ENCODE results near the gene FSTL4. TPM values are rescaled to one million over a fixed set of nuclear protein-coding genes. Genes with fewer than 3 reads are reported as not detected.

FSTL4 gene
- total RNA-seq, 1 experiment from 2014 or later = not detected

- Histone ChIP-seq H3K9me2 (ENCODE audit: insufficient read depth) (no peaks in the 10 kb centered on the region), H3K27ac (0 out of 2 replicates have a peak overlapping the region, but pooled peaks have one; percentile 36), H3K9me3 (ENCODE audit: insufficient read depth, low read depth) (no peaks in the 10 kb centered on the region), H4K20me1 (ENCODE audit: insufficient read depth) (no peaks in the 10 kb centered on the region), H3K4me3 (no peak overlapping the region), H3F3A (ENCODE audit: insufficient read depth, low read depth) (peaks cover 26% of the 10 kb centered on the region; the same call in 1 of the 2 replicates), H3K4me2 (peak overlapping the region; percentile 68), H3K4me1 (replicated peaks; ENCODE audit: insufficient read depth) (peaks cover 40% of the 10 kb centered on the region), H3K79me2 (ENCODE audit: low read depth) (no peaks in the 10 kb centered on the region), H3K36me3 (ENCODE audit: low read depth) (no peaks in the 10 kb centered on the region), H3K27me3 (ENCODE audit: insufficient read depth, low read depth) (no peaks in the 10 kb centered on the region), H2AFZ (no peak overlapping the region)
- intact Hi-C loops (cut with micrococcal nuclease; ENCODE audit: unreplicated experiment) = loop anchor here (5.0 kb wide), 1 partner anchor 133 kb away; no protein-coding TSS in a partner anchor
- DNase-seq = peak; percentile 39 to 97
- POLR2A ChIA-PET (ENCODE audit: unreplicated experiment) = no interaction called here
- TF ChIP-seq EZH2 (IDR thresholded peaks at IDR 0.05; ENCODE audit: low read depth) (no peak), CTCF (conservative IDR thresholded peaks at IDR 0.05) (no peak)
- BruUV-seq (replicated peaks) = no TSS peak
- CTCF ChIA-PET = no interaction called here
These were observed 366.9 kb downstream of the FSTL4 start for GRCh38 chr5:133245191-133246052.

GRCh38 chr5:133244242-133244641, 368.1 kb downstream of the FSTL4 start:
- Histone ChIP-seq H3K4me1 (replicated peaks; ENCODE audit: insufficient read depth) (peaks cover 39% of the 10 kb centered on the region), H2AFZ (no peak overlapping the region), H3K27me3 (ENCODE audit: insufficient read depth, low read depth) (no peaks in the 10 kb centered on the region), H3K79me2 (ENCODE audit: low read depth) (no peaks in the 10 kb centered on the region), H3K36me3 (ENCODE audit: low read depth) (no peaks in the 10 kb centered on the region), H3K4me2 (no peak overlapping the region), H3K9me3 (ENCODE audit: insufficient read depth, low read depth) (no peaks in the 10 kb centered on the region), H4K20me1 (ENCODE audit: insufficient read depth) (no peaks in the 10 kb centered on the region), H3F3A (ENCODE audit: insufficient read depth, low read depth) (peaks cover 21% of the 10 kb centered on the region; the same call in 1 of the 2 replicates), H3K9me2 (ENCODE audit: insufficient read depth) (no peaks in the 10 kb centered on the region), H3K4me3 (no peak overlapping the region), H3K27ac (no peak overlapping the region)
- intact Hi-C loops (cut with micrococcal nuclease; ENCODE audit: unreplicated experiment) = no loop called here
- no peak for TF ChIP-seq EZH2 (IDR thresholded peaks at IDR 0.05; ENCODE audit: low read depth)
- TF ChIP-seq CTCF (conservative IDR thresholded peaks at IDR 0.05) = no peak
- no TSS peak for BruUV-seq (replicated peaks)
- no peak for DNase-seq
- CTCF ChIA-PET = no interaction called here
- POLR2A ChIA-PET (ENCODE audit: unreplicated experiment) = no interaction called here

- no TSS peak for BruUV-seq (replicated peaks)
- H4K20me1 ChIP-seq (ENCODE audit: insufficient read depth) = no peaks in the 10 kb centered on the region
- no peak overlapping the region for H3K27ac ChIP-seq
- H3K4me2 ChIP-seq = no peak overlapping the region
- TF ChIP-seq CTCF (conservative IDR thresholded peaks at IDR 0.05) (no peak), EZH2 (IDR thresholded peaks at IDR 0.05; ENCODE audit: low read depth) (no peak)
- intact Hi-C loops (cut with micrococcal nuclease; ENCODE audit: unreplicated experiment) = no loop called here
- H3K4me1 ChIP-seq (replicated peaks; ENCODE audit: insufficient read depth) = peaks cover 34% of the 10 kb centered on the region
- POLR2A ChIA-PET (ENCODE audit: unreplicated experiment) = no interaction called here
- DNase-seq = no peak
- CTCF ChIA-PET = no interaction called here
- no peak overlapping the region for H2AFZ ChIP-seq
- H3F3A ChIP-seq (ENCODE audit: insufficient read depth, low read depth) = peaks cover 22% of the 10 kb centered on the region; the same call in 1 of the 2 replicates
- no peaks in the 10 kb centered on the region for H3K27me3 ChIP-seq (ENCODE audit: insufficient read depth, low read depth)
- H3K9me3 ChIP-seq (ENCODE audit: insufficient read depth, low read depth) = no peaks in the 10 kb centered on the region
- H3K79me2 ChIP-seq (ENCODE audit: low read depth) = no peaks in the 10 kb centered on the region
- no peak overlapping the region for H3K4me3 ChIP-seq
- H3K36me3 ChIP-seq (ENCODE audit: low read depth) = no peaks in the 10 kb centered on the region
- H3K9me2 ChIP-seq (ENCODE audit: insufficient read depth) = no peaks in the 10 kb centered on the region
These were observed 369.1 kb downstream of the FSTL4 start for GRCh38 chr5:133243196-133243595.
